GM19025 (cell line): ENCODE results near the gene GRIP2.

Source experiments
- ATAC-seq: cut with Tn5 transposase; IDR thresholded peaks from one replicate; pipeline ENCODE4 v1.9.1; 2021; ENCODE audit warnings: mild to moderate bottlenecking, low read depth, moderate library complexity; ENCODE audit not compliant: unreplicated experiment

Gene GRIP2

GRCh38 chr3:14488286-14489041 is 51.7 kb downstream of the GRIP2 start:
- ATAC-seq, result no peak

GRCh38 chr3:14487821-14488220 is 52.3 kb downstream of the GRIP2 start:
- ATAC-seq, result no peak

GRCh38 chr3:14487086-14487485 is 53.1 kb downstream of the GRIP2 start:
- no peak for ATAC-seq

- ATAC-seq, result peak; percentile 73
Observed at GRCh38 chr3:14486460-14486859, 53.7 kb downstream of the GRIP2 start.

GRCh38 chr3:14485981-14486380 is 54.2 kb downstream of the GRIP2 start:
- ATAC-seq, result no peak

GRCh38 chr3:14484741-14485140 is 55.4 kb downstream of the GRIP2 start:
- ATAC-seq, result no peak

- ATAC-seq, result no peak
Observed at GRCh38 chr3:14483286-14483685, 56.9 kb downstream of the GRIP2 start.

GRCh38 chr3:14482271-14482721 is 57.8 kb downstream of the GRIP2 start:
- no peak for ATAC-seq

- no peak for ATAC-seq
Observed at GRCh38 chr3:14481646-14482036, 58.5 kb downstream of the GRIP2 start.

GRCh38 chr3:14481018-14481645 is 59.0 kb downstream of the GRIP2 start:
- no peak for ATAC-seq

GRCh38 chr3:14480207-14481017 is 59.7 kb downstream of the GRIP2 start:
- no peak for ATAC-seq

GRCh38 chr3:14479591-14479990 is 60.6 kb downstream of the GRIP2 start:
- ATAC-seq, result no peak

- no peak for ATAC-seq
Observed at GRCh38 chr3:14478956-14479550, 61.1 kb downstream of the GRIP2 start.

GRCh38 chr3:14477311-14477935 is 62.7 kb downstream of the GRIP2 start:
- no peak for ATAC-seq

GRCh38 chr3:14476583-14477265 is 63.4 kb downstream of the GRIP2 start:
- ATAC-seq, result no peak

- ATAC-seq, result no peak
Observed at GRCh38 chr3:14475621-14476020, 64.5 kb downstream of the GRIP2 start.

- no peak for ATAC-seq
Observed at GRCh38 chr3:14474363-14475081, 65.6 kb downstream of the GRIP2 start.

GRCh38 chr3:14473411-14473891 is 66.7 kb downstream of the GRIP2 start:
- no peak for ATAC-seq
